H1 (cell line): ENCODE data around the gene KCNJ16. TPM values are rescaled to one million over a fixed set of nuclear protein-coding genes. Genes with fewer than 3 reads are reported as not detected.

Experiments
- CTCF ChIA-PET: fragments of 300-600 bp; sonication (Branson Sonifier 250); formaldehyde crosslinking; loops from one replicate; lab custom pipeline; 2021; ENCODE audit not compliant: partially characterized antibody; lab: Charles Lee
- POLR2A ChIA-PET: fragments of 300-600 bp; sonication (Branson Sonifier 250); formaldehyde crosslinking; loops from one replicate; lab custom pipeline; 2021; ENCODE audit warnings: inconsistent platforms; ENCODE audit not compliant: partially characterized antibody; lab: Charles Lee
- DNase-seq, 2 experiments: peaks; one replicate each; pipeline versions ENCODE4 v3.0.0 to v3.0.0-alpha.2; 2010 to 2022; ENCODE audit warnings: low spot score in 2 of 2, low read depth in 1 of 2, mixed read lengths in 1 of 2
- FAIRE-seq: peaks from 2 replicates; lab custom pipeline; 2011; peaks lifted over from hg19 to GRCh38; lab: Jason Lieb, UNC
- H2AFZ ChIP-seq: 2 replicates; pipeline ENCODE4 v1.8.1; 2012; ENCODE audit warnings: low read length, inconsistent platforms
- H2AK5ac ChIP-seq: 2 replicates; pipeline ENCODE4 v1.6.1; 2013; ENCODE audit warnings: low read depth, low read length
- H2BK120ac ChIP-seq: replicated peaks from 2 replicates; pipeline ENCODE3; 2013; ENCODE audit warnings: low read depth, low read length, inconsistent platforms
- H2BK12ac ChIP-seq: 2 replicates; pipeline ENCODE4 v1.6.1; 2013; ENCODE audit warnings: low read depth, low read length
- H2BK15ac ChIP-seq: 2 replicates; pipeline ENCODE4 v1.6.1; 2013; ENCODE audit warnings: low read length
- H2BK20ac ChIP-seq: 2 replicates; pipeline ENCODE4 v1.6.1; 2013; ENCODE audit warnings: low read length
- H2BK5ac ChIP-seq: 2 replicates; pipeline ENCODE4 v1.6.1; 2013; ENCODE audit warnings: low read depth, low read length
- H3K14ac ChIP-seq: 2 replicates; pipeline ENCODE4 v1.6.1; 2013; ENCODE audit warnings: inconsistent platforms; ENCODE audit not compliant: insufficient read length
- H3K18ac ChIP-seq: 2 replicates; pipeline ENCODE4 v1.6.1; 2013; ENCODE audit warnings: low read length; ENCODE audit errors: extremely low read depth
- H3K23ac ChIP-seq: 2 replicates; pipeline ENCODE4 v1.6.1; 2013; ENCODE audit warnings: inconsistent platforms; ENCODE audit not compliant: insufficient read length
- H3K23me2 ChIP-seq: 2 replicates; pipeline ENCODE4 v1.6.1; 2013; ENCODE audit warnings: low read depth, low read length
- H3K27ac ChIP-seq: 2 replicates; pipeline ENCODE4 v1.6.1; 2011; ENCODE audit warnings: low read depth, low read length, inconsistent platforms
- H3K27me3 ChIP-seq, 4 experiments: replicated peaks in 1 of 4; 1 replicate in 1 of 4; 2 replicates in 3 of 4; pipeline versions ENCODE4 v1.6.1 to v1.8.1; 2011 to 2013; ENCODE audit warnings: low read length in 3 of 4, mild to moderate bottlenecking in 3 of 4, inconsistent platforms in 2 of 4, mixed read lengths in 2 of 4, moderate library complexity in 1 of 4; ENCODE audit not compliant: control insufficient read depth in 3 of 4, insufficient read depth in 3 of 4; ENCODE audit errors: extremely low read depth in 1 of 4
- H3K36me3 ChIP-seq, 4 experiments: 2 replicates each; pipeline versions ENCODE4 v1.6.1 to v1.8.1; 2011 to 2013; ENCODE audit warnings: mild to moderate bottlenecking in 4 of 4, low read length in 3 of 4, moderate library complexity in 2 of 4, control low read depth in 1 of 4, inconsistent platforms in 1 of 4; ENCODE audit not compliant: insufficient read depth in 4 of 4, control insufficient read depth in 2 of 4
- H3K4ac ChIP-seq: replicated peaks from 2 replicates; pipeline ENCODE3; 2013; ENCODE audit warnings: low read length, low read depth, mixed read lengths, inconsistent platforms; ENCODE audit not compliant: insufficient read length
- H3K4me1 ChIP-seq, 4 experiments: replicated peaks in 1 of 4; 1 replicate in 1 of 4; 2 replicates in 3 of 4; pipeline versions ENCODE4 v1.6.1 to v1.8.1; 2011 to 2013; ENCODE audit warnings: low read length in 3 of 4, inconsistent platforms in 2 of 4, mixed read lengths in 1 of 4; ENCODE audit not compliant: insufficient read depth in 4 of 4, control insufficient read depth in 3 of 4
- H3K4me2 ChIP-seq, 2 experiments: 2 replicates each; pipeline versions ENCODE4 v1.6.1 to v1.8.1; 2011 to 2013; ENCODE audit warnings: low read depth in 2 of 2, low read length in 2 of 2, control low read depth in 1 of 2, inconsistent platforms in 1 of 2, mild to moderate bottlenecking in 1 of 2; ENCODE audit not compliant: insufficient read depth in 1 of 2
- H3K4me3 ChIP-seq, 4 experiments: fragments of 200-600, 300-600 bp in 1 of 4; sonication (generic), shearing (Covaris generic), sonication (Bioruptor Twin) in 1 of 4; 2 replicates each; pipeline versions ENCODE4 v1.5.1 to v1.8.1; 2011 to 2016; ENCODE audit warnings: low read length in 4 of 4, low read depth in 3 of 4, control low read depth in 2 of 4, inconsistent platforms in 2 of 4, mild to moderate bottlenecking in 2 of 4, mixed read lengths in 1 of 4, moderate library complexity in 1 of 4; ENCODE audit not compliant: insufficient read depth in 2 of 4; ENCODE audit errors: extremely low read depth in 1 of 4
- H3K56ac ChIP-seq: replicated peaks from 2 replicates; pipeline ENCODE3; 2013; ENCODE audit warnings: low read depth, mild to moderate bottlenecking, mixed read lengths, low read length, inconsistent platforms; ENCODE audit not compliant: insufficient read length
- H3K79me1 ChIP-seq: 2 replicates; pipeline ENCODE4 v1.6.1; 2013; ENCODE audit warnings: low read depth, low read length, control low read depth
- H3K79me2 ChIP-seq, 2 experiments: 2 replicates each; pipeline versions ENCODE4 v1.6.1 to v1.8.1; 2012 to 2013; ENCODE audit warnings: low read length in 2 of 2, mild to moderate bottlenecking in 2 of 2, inconsistent platforms in 1 of 2; ENCODE audit not compliant: insufficient read depth in 2 of 2, control insufficient read depth in 1 of 2
- H3K9ac ChIP-seq, 4 experiments: replicated peaks in 1 of 4; 1 replicate in 1 of 4; 2 replicates in 3 of 4; pipeline versions ENCODE4 v1.6.1 to v1.8.1; 2011 to 2013; ENCODE audit warnings: low read depth in 3 of 4, low read length in 3 of 4, control low read depth in 2 of 4, mild to moderate bottlenecking in 2 of 4, moderate library complexity in 2 of 4, inconsistent platforms in 1 of 4; ENCODE audit errors: extremely low read depth in 1 of 4
- H3K9me3 ChIP-seq, 2 experiments: 2 replicates each; pipeline versions ENCODE4 v1.6.1 to v1.8.1; 2012 to 2013; ENCODE audit warnings: mild to moderate bottlenecking in 2 of 2, moderate library complexity in 2 of 2, control low read depth in 1 of 2, inconsistent platforms in 1 of 2, low read depth in 1 of 2, low read length in 1 of 2, mixed read lengths in 1 of 2; ENCODE audit not compliant: insufficient read depth in 2 of 2
- H4K20me1 ChIP-seq, 2 experiments: replicated peaks in 1 of 2; 2 replicates each; pipeline versions ENCODE3 to v1.8.1; 2011 to 2013; ENCODE audit warnings: inconsistent platforms in 2 of 2, low read length in 2 of 2, mild to moderate bottlenecking in 1 of 2; ENCODE audit not compliant: insufficient read depth in 2 of 2, control insufficient read depth in 1 of 2
- H4K5ac ChIP-seq: 2 replicates; pipeline ENCODE4 v1.6.1; 2013; ENCODE audit warnings: low read length, low read depth, mixed read lengths, inconsistent platforms; ENCODE audit not compliant: insufficient read length
- H4K8ac ChIP-seq: 2 replicates; pipeline ENCODE4 v1.8.0; 2013; ENCODE audit warnings: mild to moderate bottlenecking, moderate library complexity, low read length, inconsistent platforms; ENCODE audit not compliant: insufficient read depth; ENCODE audit errors: extremely low read depth
- H4K91ac ChIP-seq: replicated peaks from 2 replicates; pipeline ENCODE3; 2013; ENCODE audit warnings: low read length, mixed read lengths, inconsistent platforms; ENCODE audit not compliant: insufficient read length
- BCL11A ChIP-seq, 2 experiments: IDR thresholded peaks; one replicate each; pipeline ENCODE4 v1.6.1; 2011; ENCODE audit warnings: low read depth in 2 of 2, low read length in 2 of 2, mild to moderate bottlenecking in 2 of 2
- CEBPB ChIP-seq: IDR thresholded peaks from 2 replicates; pipeline ENCODE4 v1.6.1; 2012; ENCODE audit warnings: low read depth, low read length
- CHD1 ChIP-seq: IDR thresholded peaks from 2 replicates; pipeline ENCODE4 v1.6.1; 2012; ENCODE audit warnings: low read depth, low read length, improper control_type of control experiment
- CTBP2 ChIP-seq: IDR thresholded peaks from 2 replicates; pipeline ENCODE4 v1.7.0; 2011; ENCODE audit warnings: borderline replicate concordance, mild to moderate bottlenecking, moderate library complexity, mixed read lengths, low read length; ENCODE audit not compliant: insufficient read depth, insufficient read length
- EZH2 ChIP-seq: fragments of 200-600 bp; sonication (generic); IDR thresholded peaks from 2 replicates; pipeline ENCODE4 v1.7.1; 2012; ENCODE audit warnings: low read depth, mild to moderate bottlenecking, moderate library complexity, low read length, inconsistent platforms; ENCODE audit not compliant: severe bottlenecking
- FOSL1 ChIP-seq: IDR thresholded peaks from 2 replicates; pipeline ENCODE4 v1.6.1; 2011; ENCODE audit warnings: mild to moderate bottlenecking, low read depth, low read length, moderate library complexity; ENCODE audit not compliant: insufficient read depth
- HDAC2 ChIP-seq, 2 experiments: fragments of 300-600 bp in 1 of 2; sonication (generic) in 1 of 2; IDR thresholded peaks; 2 replicates each; pipeline ENCODE4 v1.6.1; 2011 to 2012; ENCODE audit warnings: low read depth in 2 of 2, low read length in 2 of 2, mild to moderate bottlenecking in 2 of 2, moderate library complexity in 2 of 2, borderline replicate concordance in 1 of 2, inconsistent platforms in 1 of 2
- JUN ChIP-seq: IDR thresholded peaks from 2 replicates; pipeline ENCODE4 v1.6.1; 2011; ENCODE audit warnings: low read depth, mild to moderate bottlenecking, improper control_type of control experiment, low read length
- KDM5A ChIP-seq: fragments of 200-600 bp; IDR thresholded peaks from 2 replicates; pipeline ENCODE4 v1.7.1; 2012; ENCODE audit warnings: mild to moderate bottlenecking, low read length, inconsistent platforms, mixed read lengths
- NANOG ChIP-seq: IDR thresholded peaks from 2 replicates; pipeline ENCODE4 v1.6.1; 2011; ENCODE audit warnings: low read length, low read depth, mild to moderate bottlenecking, inconsistent platforms; ENCODE audit not compliant: insufficient read depth, poor library complexity, severe bottlenecking
- POLR2AphosphoS5 ChIP-seq: IDR thresholded peaks from 2 replicates; pipeline ENCODE4 v1.6.1; 2011; ENCODE audit warnings: low read depth, low read length
- RAD21 ChIP-seq, 2 experiments: IDR thresholded peaks in 1 of 2; conservative IDR thresholded peaks in 1 of 2; 2 replicates each; pipeline ENCODE4 v1.6.1; 2011; ENCODE audit warnings: low read depth in 2 of 2, low read length in 2 of 2, improper control_type of control experiment in 1 of 2, inconsistent platforms in 1 of 2, mild to moderate bottlenecking in 1 of 2, moderate library complexity in 1 of 2
- RXRA ChIP-seq: IDR thresholded peaks from 2 replicates; pipeline ENCODE4 v1.6.1; 2011; ENCODE audit warnings: low read depth, mild to moderate bottlenecking, low read length, moderate library complexity; ENCODE audit not compliant: insufficient read depth
- TBP ChIP-seq: IDR thresholded peaks from 2 replicates; pipeline ENCODE4 v1.6.1; 2011; ENCODE audit warnings: low read depth, low read length, improper control_type of control experiment
- YY1 ChIP-seq: IDR thresholded peaks from 2 replicates; pipeline ENCODE4 v1.6.1; 2011; ENCODE audit warnings: low read depth, mild to moderate bottlenecking, low read length
- ZNF274 ChIP-seq: IDR thresholded peaks from 2 replicates; pipeline ENCODE4 v1.7.0; 2012; ENCODE audit warnings: low read length, borderline replicate concordance; ENCODE audit errors: extremely low read depth
- polyA plus RNA-seq, 7 experiments: library from polyadenylated mRNA; depleted of rRNA in 3 of 7; stranded (reverse) in 5 of 7; unstranded in 2 of 7; fragments of >200 nt in 5 of 7; fragments of 200-250 nt in 2 of 7; gene quantifications; 1 replicate in 5 of 7; 2 replicates in 1 of 7; 4 replicates in 1 of 7; pipeline versions ENCODE4 v1.2.1 to v1.2.3, GENCODE V29; 2011 to 2013; ENCODE audit warnings: missing spikeins in 2 of 7, mixed read lengths in 2 of 7
- total RNA-seq: library from RNA; stranded (reverse); fragmentation: NEBNext Ultra II Directional; extraction: Animal tissue kit (Norgen Biotek cat#: 25700); gene quantifications from 2 replicates; pipeline ENCODE4 v1.2.1, GENCODE V29; 2021

Gene KCNJ16
- total and polyA plus RNA-seq, 2 of the 8 experiments (the other 6 are each of a cell fraction or from before 2014, with no cell fraction given): not detected

GRCh38 chr17:70184207-70184606, 109.2 kb downstream of the KCNJ16 start:
- Histone ChIP-seq H3K23ac (no peak overlapping the region), H3K4me2 (no peak overlapping the region), H3K79me2 (no peaks in the 10 kb centered on the region), H2BK15ac (no peak overlapping the region), H4K91ac (no peak overlapping the region), H2AFZ (no peak overlapping the region), H2BK5ac (no peak overlapping the region), H3K56ac (no peak overlapping the region), H3K36me3 (no peaks in the 10 kb centered on the region), H3K4me3 (no peak overlapping the region), H2BK20ac (no peak overlapping the region), H3K18ac (no peak overlapping the region), H2BK120ac (no peak overlapping the region), H3K9me3 (no peaks in the 10 kb centered on the region), H3K14ac (no peak overlapping the region), H4K5ac (no peak overlapping the region), H3K27ac (no peak overlapping the region), H4K20me1 (no peaks in the 10 kb centered on the region), H2BK12ac (no peak overlapping the region), H3K4me1 (no peaks in the 10 kb centered on the region), H3K4ac (no peak overlapping the region), H4K8ac (no peak overlapping the region), H3K27me3 (no peaks in the 10 kb centered on the region), H3K79me1 (no peaks in the 10 kb centered on the region), H3K9ac (no peak overlapping the region), H3K23me2 (no peaks in the 10 kb centered on the region), H2AK5ac (no peak overlapping the region)
- no peak for DNase-seq
- CTCF ChIA-PET: no interaction called here
- no peak for FAIRE-seq
- POLR2A ChIA-PET: no interaction called here
- TF ChIP-seq ZNF274 (no peak), YY1 (no peak), RXRA (no peak), BCL11A (IDR thresholded peaks at IDR 0.05; ENCODE audit: low read depth in 2 of 2, low read length in 2 of 2) (no peak), CHD1 (no peak), CEBPB (no peak), KDM5A (no peak), TBP (no peak), HDAC2 (IDR thresholded peaks at IDR 0.05; ENCODE audit: borderline replicate concordance in 1 of 2, low read depth in 2 of 2, low read length in 2 of 2) (no peak), CTBP2 (no peak), EZH2 (no peak), RAD21 (IDR thresholded peaks at IDR 0.05 in 1 of 2, conservative IDR thresholded peaks at IDR 0.05 in 1 of 2; ENCODE audit: low read depth in 2 of 2, low read length in 2 of 2) (no peak), FOSL1 (no peak), JUN (no peak), NANOG (no peak), POLR2AphosphoS5 (no peak)
